Vagina (tissue), 2 donors: ENCODE data around the gene USH2A.
"Not testable (repeated sequence)": the region's sequence is repeated elsewhere in the genome, so short reads cannot be mapped to it uniquely, and the experiment has no call there.

ENCODE experiments used
- CTCF ChIP-seq, 3 experiments: fragments of 450-650 bp in 2 of 3; fragments of 200-600 bp in 1 of 3; sonication (generic) in 1 of 3; IDR thresholded peaks; one replicate each; pipeline ENCODE4 v1.5.1; 2017 to 2019; ENCODE audit warnings: antibody characterized with exemption in 3 of 3, mild to moderate bottlenecking in 2 of 3, moderate library complexity in 2 of 3
- POLR2A ChIP-seq, 2 donors: fragments of 450-650 bp; IDR thresholded peaks; one replicate each; pipeline ENCODE4 v1.6.1; 2017; ENCODE audit warnings: antibody characterized with exemption in 2 of 2, mild to moderate bottlenecking in 2 of 2, moderate library complexity in 2 of 2

GRCh38 chr1:216340542-216340941 is 82.7 kb downstream of the USH2A start:
- TF ChIP-seq CTCF, POLR2A (IDR thresholded peaks at IDR 0.05): not testable (repeated sequence)
